GM23248 (cell line): ENCODE measurements around the gene AGXT2. TPM values are rescaled to one million over a fixed set of nuclear protein-coding genes. Genes with fewer than 3 reads are reported as not detected.
A peak's percentile ranks its signal among the peaks of the same experiment; 100 is the strongest.
"Not testable (repeated sequence)": the region's sequence is repeated elsewhere in the genome, so short reads cannot be mapped to it uniquely, and the experiment has no call there.

Experiments
- DNase-seq: peaks from one replicate; pipeline ENCODE4 v3.0.0-alpha.2; 2015
- H2AFZ ChIP-seq: fragments of 200-600 bp; sonication (generic); 2 replicates; pipeline ENCODE4 v1.6.1; 2016; ENCODE audit warnings: antibody characterized with exemption
- H3F3A ChIP-seq: fragments of 200-600 bp; sonication (generic); 2 replicates; pipeline ENCODE4 v1.6.1; 2016; ENCODE audit warnings: mild to moderate bottlenecking, antibody characterized with exemption, mixed run types; ENCODE audit not compliant: insufficient read depth
- H3K27ac ChIP-seq: fragments of 200-600 bp; sonication (generic); 2 replicates; pipeline ENCODE4 v1.5.1; 2016; ENCODE audit warnings: mild to moderate bottlenecking
- H3K27me3 ChIP-seq: fragments of 200-600 bp; sonication (generic); replicated peaks from 2 replicates; pipeline ENCODE4 v1.6.1; 2016; ENCODE audit warnings: mild to moderate bottlenecking; ENCODE audit not compliant: insufficient read depth
- H3K36me3 ChIP-seq: fragments of 200-600 bp; sonication (generic); 2 replicates; pipeline ENCODE4 v1.6.1; 2016; ENCODE audit warnings: low read depth, mild to moderate bottlenecking
- H3K4me1 ChIP-seq: fragments of 200-600 bp; sonication (generic); 2 replicates; pipeline ENCODE4 v1.6.1; 2016; ENCODE audit warnings: mild to moderate bottlenecking; ENCODE audit not compliant: insufficient read depth
- H3K4me2 ChIP-seq: fragments of 200-600 bp; sonication (generic); one replicate; pipeline ENCODE4 v1.6.1; 2016; ENCODE audit warnings: mild to moderate bottlenecking; ENCODE audit not compliant: unreplicated experiment
- H3K4me3 ChIP-seq: fragments of 200-600 bp; sonication (generic); 2 replicates; pipeline ENCODE4 v1.5.1; 2016; ENCODE audit warnings: mild to moderate bottlenecking
- H3K79me2 ChIP-seq: fragments of 200-600 bp; sonication (generic); 2 replicates; pipeline ENCODE4 v1.6.1; 2016; ENCODE audit warnings: mild to moderate bottlenecking; ENCODE audit not compliant: insufficient read depth
- H3K9ac ChIP-seq: fragments of 200-600 bp; sonication (generic); 2 replicates; pipeline ENCODE4 v1.6.1; 2016; ENCODE audit warnings: mild to moderate bottlenecking
- H3K9me2 ChIP-seq: fragments of 200-600 bp; sonication (generic); 2 replicates; pipeline ENCODE4 v1.6.1; 2016; ENCODE audit warnings: mixed run types, mild to moderate bottlenecking, moderate library complexity; ENCODE audit not compliant: insufficient read depth
- H3K9me3 ChIP-seq: fragments of 200-600 bp; sonication (generic); one replicate; pipeline ENCODE4 v1.6.1; 2017; ENCODE audit warnings: low read depth
- H4K20me1 ChIP-seq: fragments of 200-600 bp; sonication (generic); 2 replicates; pipeline ENCODE4 v1.6.0; 2016; ENCODE audit not compliant: insufficient read depth
- EZH2 ChIP-seq: fragments of 200-600 bp; sonication (generic); IDR thresholded peaks from 2 replicates; pipeline ENCODE4 v1.6.1; 2018; ENCODE audit warnings: antibody characterized with exemption, mild to moderate bottlenecking; ENCODE audit not compliant: insufficient read depth, poor library complexity, severe bottlenecking
- EZH2phosphoT487 ChIP-seq: fragments of 200-600 bp; sonication (generic); IDR thresholded peaks from 2 replicates; pipeline ENCODE4 v1.6.1; 2018; ENCODE audit warnings: antibody characterized with exemption, moderate library complexity, mild to moderate bottlenecking, low read depth; ENCODE audit not compliant: insufficient read depth
- WGBS, 2 experiments: methylation state at CpG; one replicate each; pipeline ENCODE4 v1.1.6; 2015 to 2017; ENCODE audit warnings: low lambda C conversion rate in 2 of 2, low coverage in 1 of 2; ENCODE audit errors: missing lambda C conversion rate in 2 of 2; 5-methylcytosine and 5-hydroxymethylcytosine counted together
- in situ Hi-C: fragments of 300-500 bp; cut with MboI; formaldehyde crosslinking; loops from 2 replicates; pipeline ENCODE4 v1.15.0; 2020
- polyA plus RNA-seq: library from polyadenylated mRNA; unstranded; fragments of >200 nt; fragmentation: Nextera tagmentation; extraction: Ambion mirVana; gene quantifications from 2 replicates; pipeline ENCODE4 v1.2.1, GENCODE V29; 2016
- total RNA-seq: library from RNA; depleted of rRNA; stranded (reverse); fragments of >200 nt; shearing (Covaris generic); gene quantifications from 2 replicates; pipeline ENCODE4 v1.2.3, GENCODE V29; 2014

AGXT2 gene
- total and polyA plus RNA-seq, 2 experiments from 2014 or later = not detected

DNA sequence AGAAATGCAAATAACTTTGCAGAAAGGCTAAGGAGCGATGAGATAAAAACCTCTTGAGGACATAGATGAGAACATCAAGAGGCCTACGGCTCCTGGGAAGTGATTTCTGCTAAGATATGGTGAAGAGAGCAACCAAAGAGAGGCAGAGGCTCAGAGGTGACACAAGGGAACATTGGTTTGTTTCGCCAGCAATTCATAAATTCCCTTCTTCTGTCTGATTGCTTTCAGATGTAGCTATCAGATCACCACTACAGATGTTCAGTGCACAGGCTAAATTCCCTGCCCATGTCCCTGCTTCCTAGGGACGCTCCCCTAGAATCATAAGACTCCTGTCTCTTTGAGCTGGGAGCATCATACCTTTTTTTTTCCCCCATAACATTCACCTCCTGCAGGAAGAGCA is 11.2 kb downstream of the AGXT2 start:
- TF ChIP-seq EZH2phosphoT487 (no peak), EZH2 (no peak)
- no peaks in the 10 kb centered on the region for H4K20me1 ChIP-seq
- no peak overlapping the region for H3K4me3 ChIP-seq
- H3K4me1 ChIP-seq = peaks cover 17% of the 10 kb centered on the region
- no peak overlapping the region for H3K4me2 ChIP-seq
- no peak overlapping the region for H2AFZ ChIP-seq
- H3K27ac ChIP-seq = no peak overlapping the region
- H3K9me3 ChIP-seq = no peaks in the 10 kb centered on the region
- no peaks in the 10 kb centered on the region for H3K79me2 ChIP-seq
- WGBS, 2 experiments = 50 to 55% methylated on average over 4 of the region's 4 CpGs
- no peak overlapping the region for H3K9ac ChIP-seq
- no peaks in the 10 kb centered on the region for H3K27me3 ChIP-seq
- in situ Hi-C loops = no loop called here
- H3F3A ChIP-seq = peaks cover 13% of the 10 kb centered on the region
- no peaks in the 10 kb centered on the region for H3K9me2 ChIP-seq
- no peaks in the 10 kb centered on the region for H3K36me3 ChIP-seq
- DNase-seq = no peak

DNA sequence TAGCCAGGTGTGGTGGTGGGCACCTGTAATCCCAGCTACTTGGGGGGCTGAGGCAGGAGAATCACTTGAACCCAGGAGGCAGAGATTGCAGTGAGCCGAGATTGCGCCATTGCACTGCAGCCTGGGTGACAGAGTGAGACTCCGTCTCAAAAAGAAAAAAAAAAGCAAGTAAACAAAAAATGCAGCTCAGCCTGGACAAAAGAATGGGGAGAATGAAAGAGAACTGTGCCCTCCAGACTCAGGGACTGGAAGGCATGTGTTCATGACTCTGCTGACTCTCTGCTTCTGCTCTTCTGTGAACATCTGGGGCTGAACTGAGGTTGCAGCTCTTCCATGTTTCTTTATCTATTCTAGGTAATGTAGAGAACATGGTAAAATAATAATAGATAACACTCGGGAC is 11.8 kb downstream of the AGXT2 start:
- 41 to 45% methylated on average over 4 of the region's 4 CpGs for WGBS, 2 experiments

DNA sequence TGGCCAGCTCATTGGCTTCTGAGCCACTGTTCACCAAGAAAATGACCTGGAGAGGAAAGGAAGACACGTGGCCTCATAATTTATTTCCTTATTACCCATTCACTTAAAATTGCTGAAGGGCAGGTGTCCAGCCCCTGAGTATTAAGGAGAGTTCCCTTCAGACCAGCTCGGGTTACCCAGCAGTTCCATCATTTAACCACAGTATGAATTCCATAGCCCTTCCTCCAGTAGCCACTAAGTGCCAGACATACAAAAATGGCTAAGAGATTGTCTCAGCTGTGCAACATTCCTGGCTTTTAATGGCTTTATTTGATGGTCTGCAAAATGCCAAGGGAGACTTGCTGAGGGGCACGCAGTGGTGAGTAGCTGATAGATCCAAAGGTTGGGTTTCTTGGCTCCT is 12.5 kb downstream of the AGXT2 start:
- Histone ChIP-seq H2AFZ (no peak overlapping the region), H4K20me1 (no peaks in the 10 kb centered on the region), H3K27ac (no peak overlapping the region), H3K9me2 (no peaks in the 10 kb centered on the region), H3K36me3 (no peaks in the 10 kb centered on the region), H3K79me2 (no peaks in the 10 kb centered on the region), H3K4me1 (peaks cover 15% of the 10 kb centered on the region), H3F3A (peaks cover 16% of the 10 kb centered on the region), H3K4me3 (no peak overlapping the region), H3K9ac (no peak overlapping the region), H3K27me3 (no peaks in the 10 kb centered on the region), H3K4me2 (no peak overlapping the region), H3K9me3 (no peaks in the 10 kb centered on the region)
- in situ Hi-C loops = no loop called here
- 88 to 90% methylated on average over 3 of the region's 3 CpGs for WGBS, 2 experiments
- DNase-seq = no peak
- TF ChIP-seq EZH2 (no peak), EZH2phosphoT487 (no peak)

More for the DNA sequence above, 11.8 kb downstream of the AGXT2 start:
- H3K27me3 ChIP-seq, H3K9me3 ChIP-seq, H3K36me3 ChIP-seq, H4K20me1 ChIP-seq, H3K9ac ChIP-seq, H3K4me2 ChIP-seq, H2AFZ ChIP-seq, H3K27ac ChIP-seq, H3K9me2 ChIP-seq, DNase-seq, H3K79me2 ChIP-seq, in situ Hi-C loops, H3K4me3 ChIP-seq: not testable (repeated sequence)
- H3F3A ChIP-seq = peaks cover 13% of the 10 kb centered on the region
- H3K4me1 ChIP-seq = peaks cover 17% of the 10 kb centered on the region

DNA sequence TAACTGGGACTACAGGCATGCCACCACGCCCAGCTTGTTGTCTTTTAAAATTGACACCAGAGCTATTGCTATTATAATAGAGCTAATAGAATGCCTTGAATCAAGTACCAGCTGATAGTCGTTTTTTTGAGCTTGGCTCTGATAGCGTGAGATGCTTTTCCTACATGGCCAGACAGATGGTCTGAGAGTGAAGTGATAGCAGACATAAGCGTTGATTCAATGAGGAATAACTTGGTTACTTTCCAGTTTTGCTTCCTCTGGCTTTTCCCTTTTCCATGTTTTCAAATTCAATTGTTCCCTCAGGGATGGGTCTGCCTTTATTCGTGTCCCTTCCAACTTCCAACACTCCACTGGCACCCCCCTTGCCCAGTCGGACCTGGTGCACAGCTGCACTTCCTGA is 15.4 kb downstream of the AGXT2 start:
- Histone ChIP-seq H3K36me3 (no peaks in the 10 kb centered on the region), H3K4me2 (no peak overlapping the region), H3K79me2 (no peaks in the 10 kb centered on the region), H3F3A (peaks cover 20% of the 10 kb centered on the region), H4K20me1 (no peaks in the 10 kb centered on the region), H2AFZ (no peak overlapping the region), H3K4me3 (no peak overlapping the region), H3K9me2 (no peaks in the 10 kb centered on the region), H3K9ac (no peak overlapping the region), H3K9me3 (no peaks in the 10 kb centered on the region), H3K4me1 (peaks cover 21% of the 10 kb centered on the region), H3K27ac (no peak overlapping the region), H3K27me3 (no peaks in the 10 kb centered on the region)
- no peak for DNase-seq
- in situ Hi-C loops = no loop called here
- 23 to 31% methylated on average over 6 of the region's 6 CpGs for WGBS, 2 experiments
- TF ChIP-seq EZH2 (no peak), EZH2phosphoT487 (no peak)

DNA sequence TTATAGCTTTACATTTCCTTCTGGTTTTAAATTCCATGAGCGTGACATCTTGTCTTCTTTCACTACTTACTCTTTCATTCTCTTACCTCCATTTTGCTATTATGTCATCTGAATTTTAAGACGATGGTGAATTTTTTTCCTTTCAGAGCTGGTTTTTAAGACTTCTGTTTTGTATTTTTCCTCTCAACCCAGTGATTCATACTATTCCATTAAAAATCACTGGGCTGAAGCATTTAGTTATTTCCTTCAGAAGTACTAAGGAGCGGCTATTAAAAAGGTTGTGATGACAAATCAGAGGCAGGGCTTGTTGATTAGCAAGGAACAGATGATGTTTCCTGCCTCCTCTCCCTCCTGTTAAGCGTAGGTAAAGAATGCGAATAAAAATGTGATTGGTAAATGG is 16.5 kb downstream of the AGXT2 start:
- Histone ChIP-seq H3K4me3 (0 out of 2 replicates have a peak overlapping the region, but pooled peaks have one; percentile 6), H3K36me3 (no peaks in the 10 kb centered on the region), H3K9ac (no peak overlapping the region), H4K20me1 (no peaks in the 10 kb centered on the region), H3K4me2 (peak overlapping the region; percentile 35), H3K4me1 (peaks cover 21% of the 10 kb centered on the region), H2AFZ (peak overlapping the region; percentile 48), H3K9me3 (no peaks in the 10 kb centered on the region), H3K27ac (peak overlapping the region; percentile 23), H3K79me2 (no peaks in the 10 kb centered on the region), H3K27me3 (no peaks in the 10 kb centered on the region), H3F3A (peaks cover 20% of the 10 kb centered on the region), H3K9me2 (no peaks in the 10 kb centered on the region)
- peak; percentile 80 for DNase-seq
- in situ Hi-C loops = no loop called here
- WGBS, 2 experiments = 14 to 16% methylated on average over 5 of the region's 5 CpGs
- TF ChIP-seq EZH2 = no peak
- no peak for TF ChIP-seq EZH2phosphoT487
